ENCODE data around the gene C3orf70.

The C3orf70 gene

GRCh38 chr3:185103359-185104127 lies 49.3 kb downstream of the C3orf70 start:
- TF ChIP-seq SPI1 (IDR thresholded peaks at IDR 0.05; ENCODE audit: low read depth, low read length) (no peak), POLR2A (IDR thresholded peaks at IDR 0.05; ENCODE audit: low read depth, low read length) (no peak), POLR2AphosphoS5 (IDR thresholded peaks at IDR 0.05; ENCODE audit: low read depth, low read length) (no peak), PAX5 (IDR thresholded peaks at IDR 0.05; ENCODE audit: insufficient read depth, low read length, severe bottlenecking) (no peak), POU2F2 (IDR thresholded peaks at IDR 0.05; ENCODE audit: low read depth, low read length) (no peak), TAF1 (IDR thresholded peaks at IDR 0.05; ENCODE audit: low read depth, low read length) (no peak)
- FAIRE-seq (no peak), DNase-seq (ENCODE audit: insufficient read length, low spot score) (no peak)

- TF ChIP-seq POLR2A (IDR thresholded peaks at IDR 0.05; ENCODE audit: low read depth, low read length) (no peak), TAF1 (IDR thresholded peaks at IDR 0.05; ENCODE audit: low read depth, low read length) (no peak), PAX5 (IDR thresholded peaks at IDR 0.05; ENCODE audit: insufficient read depth, low read length, severe bottlenecking) (no peak), SPI1 (IDR thresholded peaks at IDR 0.05; ENCODE audit: low read depth, low read length) (no peak), POLR2AphosphoS5 (IDR thresholded peaks at IDR 0.05; ENCODE audit: low read depth, low read length) (no peak), POU2F2 (IDR thresholded peaks at IDR 0.05; ENCODE audit: low read depth, low read length) (no peak)
- FAIRE-seq (no peak), DNase-seq (ENCODE audit: insufficient read length, low spot score) (no peak)
Observed at GRCh38 chr3:185094697-185095096, 58.2 kb downstream of the C3orf70 start.

- no peak for FAIRE-seq
Observed at GRCh38 chr3:185093116-185093515, 59.7 kb downstream of the C3orf70 start.

GRCh38 chr3:185090811-185091210 lies 62.0 kb downstream of the C3orf70 start:
- no peak for FAIRE-seq
- TF ChIP-seq POU2F2 (IDR thresholded peaks at IDR 0.05; ENCODE audit: low read depth, low read length), result no peak
- TF ChIP-seq POLR2AphosphoS5 (IDR thresholded peaks at IDR 0.05; ENCODE audit: low read depth, low read length), result no peak
- TF ChIP-seq SPI1 (IDR thresholded peaks at IDR 0.05; ENCODE audit: low read depth, low read length), result no peak
- no peak for TF ChIP-seq TAF1 (IDR thresholded peaks at IDR 0.05; ENCODE audit: low read depth, low read length)
- no peak for TF ChIP-seq PAX5 (IDR thresholded peaks at IDR 0.05; ENCODE audit: insufficient read depth, low read length, severe bottlenecking)
- no peak for TF ChIP-seq POLR2A (IDR thresholded peaks at IDR 0.05; ENCODE audit: low read depth, low read length)
- no peak for DNase-seq (ENCODE audit: insufficient read length, low spot score)

More at GRCh38 chr3:185093116-185093515, 59.7 kb downstream of the C3orf70 start:
- DNase-seq (ENCODE audit: insufficient read length, low spot score), result no peak
- no peak for TF ChIP-seq POU2F2 (IDR thresholded peaks at IDR 0.05; ENCODE audit: low read depth, low read length)
- no peak for TF ChIP-seq POLR2AphosphoS5 (IDR thresholded peaks at IDR 0.05; ENCODE audit: low read depth, low read length)
- no peak for TF ChIP-seq PAX5 (IDR thresholded peaks at IDR 0.05; ENCODE audit: insufficient read depth, low read length, severe bottlenecking)
- no peak for TF ChIP-seq TAF1 (IDR thresholded peaks at IDR 0.05; ENCODE audit: low read depth, low read length)
- TF ChIP-seq SPI1 (IDR thresholded peaks at IDR 0.05; ENCODE audit: low read depth, low read length), result no peak
- TF ChIP-seq POLR2A (IDR thresholded peaks at IDR 0.05; ENCODE audit: low read depth, low read length), result no peak

GRCh38 chr3:185089751-185090150 lies 63.1 kb downstream of the C3orf70 start:
- no peak for FAIRE-seq
- DNase-seq (ENCODE audit: insufficient read length, low spot score), result no peak
- TF ChIP-seq POLR2A (IDR thresholded peaks at IDR 0.05; ENCODE audit: low read depth, low read length) (no peak), SPI1 (IDR thresholded peaks at IDR 0.05; ENCODE audit: low read depth, low read length) (no peak), POLR2AphosphoS5 (IDR thresholded peaks at IDR 0.05; ENCODE audit: low read depth, low read length) (no peak), POU2F2 (IDR thresholded peaks at IDR 0.05; ENCODE audit: low read depth, low read length) (no peak), PAX5 (IDR thresholded peaks at IDR 0.05; ENCODE audit: insufficient read depth, low read length, severe bottlenecking) (no peak), TAF1 (IDR thresholded peaks at IDR 0.05; ENCODE audit: low read depth, low read length) (no peak)

GRCh38 chr3:185089343-185089742 lies 63.5 kb downstream of the C3orf70 start:
- TF ChIP-seq POLR2AphosphoS5 (IDR thresholded peaks at IDR 0.05; ENCODE audit: low read depth, low read length), result no peak
- TF ChIP-seq POU2F2 (IDR thresholded peaks at IDR 0.05; ENCODE audit: low read depth, low read length), result no peak
- no peak for TF ChIP-seq PAX5 (IDR thresholded peaks at IDR 0.05; ENCODE audit: insufficient read depth, low read length, severe bottlenecking)
- no peak for TF ChIP-seq SPI1 (IDR thresholded peaks at IDR 0.05; ENCODE audit: low read depth, low read length)
- TF ChIP-seq TAF1 (IDR thresholded peaks at IDR 0.05; ENCODE audit: low read depth, low read length), result no peak
- TF ChIP-seq POLR2A (IDR thresholded peaks at IDR 0.05; ENCODE audit: low read depth, low read length), result no peak
- DNase-seq (ENCODE audit: insufficient read length, low spot score), result no peak
- FAIRE-seq, result no peak

GRCh38 chr3:185087419-185087818 lies 65.4 kb downstream of the C3orf70 start:
- no peak for DNase-seq (ENCODE audit: insufficient read length, low spot score)
- TF ChIP-seq TAF1 (IDR thresholded peaks at IDR 0.05; ENCODE audit: low read depth, low read length), result no peak
- no peak for TF ChIP-seq SPI1 (IDR thresholded peaks at IDR 0.05; ENCODE audit: low read depth, low read length)
- TF ChIP-seq POLR2AphosphoS5 (IDR thresholded peaks at IDR 0.05; ENCODE audit: low read depth, low read length), result no peak
- no peak for TF ChIP-seq POLR2A (IDR thresholded peaks at IDR 0.05; ENCODE audit: low read depth, low read length)
- no peak for TF ChIP-seq POU2F2 (IDR thresholded peaks at IDR 0.05; ENCODE audit: low read depth, low read length)
- TF ChIP-seq PAX5 (IDR thresholded peaks at IDR 0.05; ENCODE audit: insufficient read depth, low read length, severe bottlenecking), result no peak
- no peak for FAIRE-seq

GRCh38 chr3:185084901-185085300 lies 68.0 kb downstream of the C3orf70 start:
- FAIRE-seq (no peak), DNase-seq (ENCODE audit: insufficient read length, low spot score) (no peak)
- TF ChIP-seq SPI1 (IDR thresholded peaks at IDR 0.05; ENCODE audit: low read depth, low read length) (no peak), PAX5 (IDR thresholded peaks at IDR 0.05; ENCODE audit: insufficient read depth, low read length, severe bottlenecking) (no peak), POLR2AphosphoS5 (IDR thresholded peaks at IDR 0.05; ENCODE audit: low read depth, low read length) (no peak), POU2F2 (IDR thresholded peaks at IDR 0.05; ENCODE audit: low read depth, low read length) (no peak), POLR2A (IDR thresholded peaks at IDR 0.05; ENCODE audit: low read depth, low read length) (no peak), TAF1 (IDR thresholded peaks at IDR 0.05; ENCODE audit: low read depth, low read length) (no peak)

- FAIRE-seq (no peak), DNase-seq (ENCODE audit: insufficient read length, low spot score) (no peak)
- TF ChIP-seq POLR2AphosphoS5 (IDR thresholded peaks at IDR 0.05; ENCODE audit: low read depth, low read length), result no peak
Observed at GRCh38 chr3:185084402-185084801, 68.5 kb downstream of the C3orf70 start.

- DNase-seq (ENCODE audit: insufficient read length, low spot score) (no peak), FAIRE-seq (no peak)
- TF ChIP-seq TAF1 (IDR thresholded peaks at IDR 0.05; ENCODE audit: low read depth, low read length) (no peak), POLR2A (IDR thresholded peaks at IDR 0.05; ENCODE audit: low read depth, low read length) (no peak), SPI1 (IDR thresholded peaks at IDR 0.05; ENCODE audit: low read depth, low read length) (no peak), PAX5 (IDR thresholded peaks at IDR 0.05; ENCODE audit: insufficient read depth, low read length, severe bottlenecking) (no peak), POU2F2 (IDR thresholded peaks at IDR 0.05; ENCODE audit: low read depth, low read length) (no peak), POLR2AphosphoS5 (IDR thresholded peaks at IDR 0.05; ENCODE audit: low read depth, low read length) (no peak)
Observed at GRCh38 chr3:185082829-185083228, 70.0 kb downstream of the C3orf70 start.
